NCI-H82 treated with DMSO at 0.1 percent for 48 hours (cell line): ENCODE results near the gene BACE1-AS.
"Not testable (repeated sequence)": the region's sequence is repeated elsewhere in the genome, so short reads cannot be mapped to it uniquely, and the experiment has no call there.

ENCODE experiments used
- DNase-seq: peaks from one replicate; lab custom pipeline; 2025; ENCODE audit not compliant: unreplicated experiment; lab: John Stamatoyannopoulos, UW

The BACE1-AS gene

DNA sequence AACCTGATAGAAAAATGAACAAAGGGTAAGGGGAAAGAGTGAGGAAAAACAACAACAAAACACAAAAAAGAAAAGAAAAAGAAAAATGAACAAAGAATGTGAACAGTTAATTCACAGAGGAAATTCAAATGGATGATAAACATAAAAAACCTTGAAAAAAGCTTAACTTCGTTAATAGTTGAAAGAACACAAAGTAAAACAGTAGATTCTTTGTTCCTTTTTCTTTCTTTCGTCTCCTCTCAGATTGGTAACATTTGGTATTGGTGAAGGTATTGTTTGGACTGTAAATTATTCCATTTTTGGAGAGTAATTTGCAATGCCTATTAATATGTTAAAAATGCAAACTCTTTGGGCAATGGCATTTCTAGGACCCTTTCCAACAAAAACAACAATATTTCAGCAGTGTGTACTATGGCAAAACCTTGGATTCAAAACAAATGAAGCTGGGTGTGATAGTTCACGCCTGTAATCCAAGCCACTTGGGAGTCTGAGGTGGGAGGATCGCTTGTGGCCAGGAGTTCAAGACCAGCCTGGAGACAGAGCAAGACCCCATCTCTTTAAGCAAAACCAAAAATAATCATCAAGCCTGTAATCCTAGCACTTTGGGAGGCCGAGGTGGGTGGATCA is 28.2 kb downstream of the BACE1-AS start:
- DNase-seq, result no peak

DNA sequence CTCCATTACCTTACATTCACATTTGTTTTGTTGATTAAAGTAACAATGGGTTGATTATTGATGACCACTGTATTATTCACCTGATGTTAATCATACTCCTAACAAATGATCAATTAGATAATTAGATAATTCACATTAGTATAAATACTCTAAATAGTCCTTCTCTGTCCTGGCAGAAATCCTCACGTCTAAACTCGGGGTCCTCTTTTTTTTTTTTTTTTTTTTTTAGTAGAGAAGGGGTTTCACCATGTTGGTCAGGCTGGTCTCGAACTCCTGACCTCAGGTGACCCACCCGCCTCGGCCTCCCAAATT is 36.1 kb downstream of the BACE1-AS start:
- not testable (repeated sequence) for DNase-seq

DNA sequence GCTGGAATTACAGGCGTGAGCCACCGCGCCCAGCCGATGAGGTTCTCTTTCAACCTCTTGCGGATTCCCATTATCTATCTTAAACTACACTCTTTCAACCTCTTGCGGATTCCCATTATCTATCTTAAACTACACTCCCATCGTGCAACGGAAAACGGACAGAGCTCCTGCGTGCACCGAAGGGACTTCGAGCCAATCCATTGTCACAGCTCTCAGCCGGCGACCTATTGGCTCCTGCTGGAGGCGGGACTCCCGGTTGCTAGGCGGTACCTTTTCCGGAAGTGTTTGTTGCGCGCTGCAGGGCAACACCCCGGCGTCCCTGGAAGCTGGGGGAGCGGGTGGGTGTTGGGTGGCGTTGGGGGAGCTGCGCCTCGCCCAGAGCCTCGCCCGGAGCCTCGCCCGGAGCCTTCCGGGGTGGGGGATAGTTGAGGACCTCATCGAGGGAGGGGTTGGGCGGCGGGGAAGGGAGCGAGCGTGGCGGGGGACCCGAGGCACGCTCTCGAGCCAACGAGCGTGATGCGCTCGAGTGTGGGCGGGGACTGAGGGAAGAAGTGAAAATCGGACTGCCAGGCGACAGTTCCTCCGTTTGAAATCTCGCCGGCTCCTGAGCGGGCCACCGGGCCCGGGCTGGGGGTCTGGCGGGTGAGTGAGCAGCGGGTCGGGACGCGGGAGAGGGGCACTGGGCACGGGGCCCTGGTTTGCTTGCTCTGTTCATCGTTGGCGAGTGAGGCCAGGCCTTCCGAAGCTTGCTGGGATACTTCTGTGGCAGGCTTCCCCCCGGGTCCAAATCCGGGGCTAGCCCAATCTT is 36.6 kb downstream of the BACE1-AS start, which contains the start of gene CEP164:
Gene CEP164, plus strand, starts transcription at position 288 of the 808 bp plus-strand sequence. CDS start 10,733 bp downstream, outside the sequence.
- peak; percentile 81 for DNase-seq

DNA sequence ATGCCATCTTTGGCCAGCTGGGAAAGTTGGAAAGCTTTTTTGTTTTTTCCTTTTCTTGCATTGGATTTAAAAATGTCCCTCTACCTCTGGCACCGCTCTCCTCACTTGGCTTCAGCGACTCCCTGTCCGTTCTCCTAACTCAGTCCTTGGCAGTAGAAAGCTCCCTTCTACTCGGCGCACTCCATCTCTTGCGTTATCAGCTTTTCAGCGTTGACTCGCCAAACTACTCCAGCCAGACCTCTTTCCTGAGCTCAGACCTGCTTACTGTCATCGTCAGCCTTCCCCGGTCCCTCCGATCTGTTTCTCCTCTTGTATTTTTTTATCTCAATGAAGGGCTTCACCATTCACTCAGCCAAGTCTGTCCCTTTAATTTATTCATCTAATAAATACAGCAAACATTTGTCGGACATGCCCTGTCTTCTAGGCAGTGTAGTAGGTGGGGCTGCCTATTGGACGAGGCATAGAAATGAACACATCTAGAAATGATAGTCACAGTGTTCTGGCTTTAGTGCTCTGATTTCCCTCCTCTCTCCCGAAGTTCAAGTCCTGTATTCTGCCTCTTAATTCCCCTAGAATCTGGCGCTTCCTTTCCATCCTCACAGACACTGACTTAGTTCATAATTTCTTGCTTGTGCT is 37.3 kb downstream of the BACE1-AS start:
- DNase-seq, result no peak

DNA sequence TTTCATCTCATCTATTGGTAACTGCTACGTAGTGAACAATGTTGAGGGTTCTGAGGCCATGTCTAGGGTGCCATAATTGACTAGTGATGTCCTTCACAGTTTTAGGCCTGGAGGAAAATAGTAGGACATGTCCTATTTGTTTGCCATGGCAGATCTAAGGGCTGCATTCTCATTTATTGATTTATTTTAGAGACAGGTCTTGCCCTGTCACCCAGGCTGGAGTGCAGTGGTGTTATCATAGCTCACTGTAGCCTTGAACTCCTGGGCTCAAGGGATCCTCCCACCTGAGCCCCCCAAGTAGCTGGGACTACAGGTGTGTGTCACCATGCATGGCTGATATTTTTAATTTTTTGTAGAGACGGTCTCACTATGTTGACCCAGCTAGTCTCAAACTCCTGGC is 41.7 kb downstream of the BACE1-AS start:
- no peak for DNase-seq

DNA sequence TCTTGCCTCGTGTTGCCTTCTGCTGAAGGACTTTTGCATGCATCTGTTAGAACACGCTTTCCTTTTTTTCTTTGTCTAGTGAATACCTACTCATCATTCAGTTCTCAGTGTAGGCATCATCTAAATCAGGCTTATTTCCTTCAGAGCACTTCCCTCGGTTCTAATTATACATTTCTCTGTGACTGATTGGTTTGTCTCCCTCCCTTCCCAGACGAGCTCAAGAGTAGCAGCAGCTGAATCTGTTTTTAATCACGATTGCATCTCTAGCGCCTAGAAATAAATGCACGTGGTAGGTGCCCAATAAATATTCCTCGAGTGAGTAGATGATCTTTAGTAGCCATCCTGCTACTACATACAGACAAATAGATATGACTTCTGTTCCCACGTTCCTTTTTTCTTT is 42.8 kb downstream of the BACE1-AS start:
- no peak for DNase-seq

DNA sequence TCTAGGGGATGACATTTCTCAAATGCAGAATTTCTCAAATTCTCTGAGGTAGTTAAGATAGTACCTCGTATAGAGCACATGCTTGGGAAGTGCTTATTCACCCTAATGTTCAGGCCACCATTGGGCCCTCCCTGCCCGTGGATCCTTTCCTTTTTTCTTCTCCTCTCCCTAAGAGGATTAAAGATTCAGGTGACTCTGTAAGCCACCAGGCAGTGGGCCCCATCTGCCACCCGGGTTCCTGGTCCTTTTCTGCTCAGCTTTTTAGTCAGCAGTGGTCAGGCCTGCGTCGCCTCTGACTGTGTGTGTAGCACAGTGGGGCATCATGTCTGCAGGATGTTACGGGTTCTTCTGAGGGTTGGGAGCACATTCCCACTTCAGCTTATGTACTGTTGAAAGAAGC is 43.8 kb downstream of the BACE1-AS start:
- peak; percentile 76 for DNase-seq

DNA sequence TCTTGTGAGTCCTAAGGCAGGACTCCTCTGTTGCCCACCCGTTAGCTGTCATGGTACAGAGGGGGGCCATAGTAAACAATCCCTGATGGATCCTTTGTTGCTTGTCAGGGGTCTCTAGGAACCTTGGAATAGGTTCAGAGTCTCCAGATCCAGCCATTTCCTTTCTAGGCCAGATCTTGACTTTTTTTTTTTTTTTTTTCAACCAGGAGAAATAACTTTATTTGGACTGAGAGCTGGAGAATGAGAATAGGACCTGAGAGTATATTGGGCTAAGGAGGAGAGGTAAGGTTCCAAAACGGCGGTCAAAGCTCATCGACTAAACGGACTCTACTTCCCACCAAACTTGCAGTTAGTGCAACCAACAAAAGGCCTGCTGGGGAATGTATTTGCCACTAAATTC is 44.3 kb downstream of the BACE1-AS start:
- DNase-seq, result no peak

DNA sequence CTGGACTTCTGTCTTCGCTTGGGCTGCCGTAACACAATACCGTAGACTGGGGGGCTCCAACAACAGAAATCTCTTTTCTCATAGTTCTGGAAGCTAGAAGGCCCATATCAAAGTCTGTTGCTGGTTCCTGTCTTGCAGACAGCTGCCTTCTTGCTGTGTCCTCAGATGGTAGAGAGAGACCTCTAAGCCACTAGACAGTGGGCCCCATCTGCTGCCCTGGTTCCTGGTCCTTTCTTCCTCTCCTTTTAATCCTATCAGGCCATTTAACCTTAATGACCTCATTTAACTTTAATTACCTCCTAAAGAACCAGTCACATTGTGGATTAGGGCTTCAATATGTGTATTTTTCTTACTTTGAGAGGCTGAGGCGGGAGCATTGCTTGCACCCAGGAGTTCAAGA is 45.9 kb downstream of the BACE1-AS start:
- peak; percentile 98 for DNase-seq
